GM18520 (cell line): ENCODE results near the gene LRRC36.

Experiments
- ATAC-seq: cut with Tn5 transposase; IDR thresholded peaks from one replicate; pipeline ENCODE4 v1.9.1; 2021; ENCODE audit not compliant: unreplicated experiment

The LRRC36 gene

DNA sequence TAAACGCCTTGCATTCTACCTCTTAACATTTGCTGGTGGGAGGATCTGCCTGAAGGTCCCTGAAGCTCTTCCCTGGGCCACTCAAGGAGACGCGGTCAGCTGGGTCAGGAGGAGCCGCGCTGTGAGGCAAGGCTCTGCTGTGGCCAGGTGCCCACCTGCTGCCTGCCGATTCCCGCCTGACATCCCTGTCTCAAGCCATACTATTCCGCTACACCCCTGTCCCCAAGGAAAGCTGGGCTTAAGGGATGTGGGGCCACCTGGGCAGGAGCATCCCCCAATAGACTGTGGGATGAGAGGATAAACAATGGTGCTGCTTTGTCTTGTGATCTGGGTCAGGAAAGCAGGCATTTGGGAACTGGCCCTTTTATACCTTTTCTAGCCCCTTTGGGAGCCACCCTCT lies 61.6 kb downstream of the LRRC36 start:
- no peak for ATAC-seq

DNA sequence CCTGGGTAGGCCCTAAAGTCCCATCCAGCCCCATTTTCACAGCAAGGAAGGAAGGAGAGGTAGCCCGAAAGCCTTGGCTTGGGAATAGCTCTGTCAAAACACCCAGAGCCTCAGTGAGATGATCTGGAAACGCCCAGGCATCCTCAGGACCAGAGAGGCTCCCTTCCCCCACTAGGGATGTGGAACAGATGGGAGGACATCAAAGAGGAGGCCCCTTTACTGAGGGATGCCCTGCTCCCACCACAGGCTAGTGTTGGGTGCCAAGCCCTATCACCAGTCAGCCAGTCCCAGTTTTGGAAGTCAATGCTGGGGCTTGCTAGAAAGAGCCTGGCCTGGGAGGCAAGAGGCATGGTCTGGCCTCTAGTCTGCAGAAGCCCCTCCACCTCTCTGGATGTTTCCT lies 62.0 kb downstream of the LRRC36 start:
- no peak for ATAC-seq

DNA sequence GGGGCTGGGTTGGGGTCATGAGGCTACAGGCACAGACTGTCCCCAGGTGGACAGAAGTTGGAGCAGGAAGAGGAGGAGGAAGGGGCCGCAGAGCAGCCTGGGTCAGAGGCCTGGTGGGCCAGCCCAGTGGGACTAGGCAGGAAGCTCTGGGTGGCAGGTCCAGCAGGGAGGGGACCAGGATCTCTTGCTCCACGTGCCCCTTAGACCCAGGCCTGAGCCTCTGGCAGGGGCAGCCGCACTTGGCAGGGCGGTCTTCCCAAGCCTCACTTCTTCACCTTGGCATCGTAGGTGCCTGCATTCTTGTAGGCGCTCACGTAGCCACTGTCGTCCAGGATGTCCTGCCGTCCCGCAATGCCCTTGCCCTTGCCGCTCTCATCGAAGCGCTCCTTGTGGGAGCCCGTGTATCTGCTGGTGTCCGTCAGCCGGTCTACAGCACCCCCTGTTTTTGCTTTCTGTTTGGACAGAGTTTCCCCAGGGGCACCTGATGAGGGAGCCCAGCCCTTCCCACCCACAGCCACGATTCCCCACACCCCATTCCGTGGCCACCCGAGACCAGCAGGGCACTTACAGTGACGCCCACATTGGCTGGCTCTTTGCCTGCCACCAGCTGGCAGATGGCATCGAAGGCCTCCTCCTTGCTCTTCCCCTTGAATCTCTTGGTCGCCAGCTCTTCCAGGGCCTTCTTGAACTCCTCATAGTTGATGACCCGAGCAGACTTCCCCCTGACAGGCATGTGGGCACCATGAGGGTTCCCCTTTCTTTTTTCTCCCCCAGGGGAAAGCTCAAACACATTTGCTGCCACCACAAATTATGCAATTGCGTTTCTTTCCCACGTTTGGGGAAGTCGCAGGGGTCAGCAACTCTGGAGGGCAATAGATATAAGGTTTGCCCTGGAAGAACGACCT lies 63.5 kb downstream of the LRRC36 start:
- no peak for ATAC-seq

DNA sequence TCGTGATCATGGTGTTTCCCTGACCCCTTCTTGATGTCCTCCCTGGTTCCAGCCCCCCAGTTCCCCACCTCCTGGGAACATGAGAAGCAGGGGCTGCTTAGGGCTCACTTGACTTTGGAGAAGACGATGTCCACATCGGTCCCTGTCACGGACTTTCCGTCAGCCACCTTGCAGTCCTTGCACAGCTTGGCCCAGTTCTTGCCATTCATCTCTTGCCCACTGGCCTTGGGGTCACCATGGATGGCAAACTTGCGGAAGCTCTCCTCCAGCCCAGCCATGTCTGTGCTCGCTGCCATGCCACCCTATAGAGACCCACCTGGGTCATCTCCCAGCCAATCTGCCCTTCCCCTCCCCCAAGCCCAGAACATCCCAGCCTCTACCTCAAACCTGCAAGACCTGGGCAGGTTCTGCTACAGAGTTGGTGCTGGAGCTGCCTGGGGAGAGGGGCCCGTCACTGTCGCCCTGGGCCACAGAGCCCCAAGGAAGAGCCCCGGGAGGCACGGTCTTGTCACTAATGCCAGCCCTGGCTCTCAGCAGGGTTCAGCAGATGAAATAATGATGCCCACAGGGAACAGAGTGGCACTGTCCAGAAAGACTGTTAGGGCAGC lies 64.3 kb downstream of the LRRC36 start:
- ATAC-seq: no peak

DNA sequence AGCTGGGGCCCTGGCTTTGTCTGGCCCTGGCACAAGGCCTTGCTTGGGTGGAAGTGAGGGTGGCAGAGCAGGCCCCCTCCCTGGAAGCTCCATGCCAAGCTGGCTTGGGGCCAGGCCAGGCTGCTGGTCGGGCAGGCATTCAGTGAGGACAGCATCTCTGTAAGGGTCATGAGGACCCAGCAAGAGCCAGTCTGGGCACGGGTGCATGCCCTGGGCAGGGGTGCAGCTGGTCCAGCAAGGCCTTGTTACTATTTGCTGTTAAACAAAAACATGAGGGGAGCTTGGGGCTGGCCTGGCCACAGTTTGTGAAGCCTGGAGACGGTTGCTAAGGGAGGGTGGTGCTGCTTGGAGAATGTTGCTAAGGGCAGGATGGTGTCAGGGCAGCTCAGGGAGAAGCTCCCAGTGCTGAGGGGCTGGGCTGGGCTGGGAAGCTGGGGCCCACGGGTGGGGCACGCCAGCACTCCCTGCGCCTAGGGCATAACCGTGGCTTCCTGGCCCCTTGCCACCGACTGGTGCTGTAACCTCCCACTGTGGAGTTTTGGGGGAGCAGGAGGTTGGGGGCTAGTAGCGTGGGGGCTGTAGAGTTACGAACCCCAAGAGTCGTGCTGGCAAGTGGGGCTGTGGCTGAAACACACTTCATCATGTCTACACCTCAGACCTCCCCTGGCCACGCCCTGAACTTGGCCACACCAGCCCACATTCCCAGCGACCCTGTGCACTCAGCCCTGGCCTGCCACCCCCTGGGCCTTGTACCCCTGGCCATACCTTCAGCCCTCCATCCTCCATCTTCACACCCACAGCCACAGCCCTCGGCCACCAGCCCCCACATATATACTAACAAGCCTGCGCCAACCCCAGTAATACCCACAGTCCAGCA lies 65.0 kb downstream of the LRRC36 start:
- no peak for ATAC-seq

DNA sequence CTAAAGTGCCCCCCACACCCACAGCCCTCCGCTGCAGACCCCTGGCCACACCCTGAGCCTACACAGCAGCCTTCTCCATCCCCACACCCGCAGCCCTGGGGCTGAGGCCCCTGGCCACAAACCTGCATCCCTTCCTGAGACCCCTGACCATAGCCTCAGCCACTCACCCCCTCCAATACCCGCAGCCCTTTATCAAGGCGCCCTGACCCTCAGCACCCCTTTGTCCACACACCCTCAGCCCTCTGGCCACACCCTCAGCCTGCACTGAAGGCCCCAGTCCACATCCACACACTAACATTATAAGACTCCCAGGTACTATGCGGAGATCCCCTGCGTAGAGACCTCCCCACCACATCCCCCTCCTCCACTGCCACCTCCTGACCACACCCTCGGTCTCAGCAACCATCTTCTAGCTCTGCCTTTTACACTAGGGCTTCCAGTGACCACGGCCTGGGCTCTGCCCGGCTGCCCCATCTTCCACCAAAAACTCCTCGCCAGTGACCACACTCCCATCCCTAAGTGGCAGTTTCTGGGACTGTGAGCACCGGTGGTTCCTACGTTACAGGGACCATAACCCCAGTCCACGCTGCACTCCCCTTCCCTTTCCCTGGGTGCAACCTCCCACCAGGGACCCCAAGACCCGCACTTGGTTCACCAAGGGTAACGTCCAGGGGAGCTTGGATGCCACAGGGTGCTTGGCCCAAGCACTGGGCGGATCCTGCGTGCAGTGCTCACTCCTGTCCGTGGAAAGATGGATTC lies 65.9 kb downstream of the LRRC36 start:
- no peak for ATAC-seq

DNA sequence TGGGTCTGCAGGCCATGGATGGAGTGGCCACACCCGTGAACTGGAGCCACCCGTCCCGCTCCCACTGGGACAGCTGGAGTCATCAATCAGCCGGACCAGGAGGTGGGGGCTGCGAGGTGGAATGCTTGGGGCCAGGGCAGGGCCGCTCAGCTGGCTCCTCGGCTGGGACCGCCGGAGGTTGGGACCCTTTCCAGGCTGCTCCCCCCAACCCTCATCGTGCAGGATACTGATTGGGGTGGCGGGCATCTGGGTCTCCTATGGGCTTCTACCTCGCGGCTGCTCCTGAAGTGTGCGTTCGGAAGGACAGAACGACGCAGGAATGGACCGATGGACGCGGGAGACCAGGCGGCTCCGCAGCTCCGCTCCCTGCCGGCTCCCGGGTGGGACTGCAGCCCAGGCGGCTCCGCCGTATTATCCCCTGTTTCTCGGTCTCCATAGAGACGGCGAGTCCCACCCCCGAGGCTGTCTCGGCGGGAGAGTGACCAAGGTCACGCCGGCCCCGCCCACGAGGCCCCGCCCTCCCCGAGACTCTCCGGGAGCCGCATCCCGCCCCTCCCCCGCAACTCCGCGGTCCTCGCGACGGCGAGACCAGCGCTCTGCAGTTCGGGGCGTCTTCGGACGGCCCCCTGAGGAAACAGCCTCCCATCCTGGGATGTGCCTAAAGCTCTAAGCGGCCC lies 66.6 kb downstream of the LRRC36 start, which contains the start of gene TPPP3:
Gene TPPP3 (minus strand): TSS at position 388 of the 677 bp plus-strand sequence. CDS start 2,387 bp downstream, outside the sequence.
- ATAC-seq: no peak

DNA sequence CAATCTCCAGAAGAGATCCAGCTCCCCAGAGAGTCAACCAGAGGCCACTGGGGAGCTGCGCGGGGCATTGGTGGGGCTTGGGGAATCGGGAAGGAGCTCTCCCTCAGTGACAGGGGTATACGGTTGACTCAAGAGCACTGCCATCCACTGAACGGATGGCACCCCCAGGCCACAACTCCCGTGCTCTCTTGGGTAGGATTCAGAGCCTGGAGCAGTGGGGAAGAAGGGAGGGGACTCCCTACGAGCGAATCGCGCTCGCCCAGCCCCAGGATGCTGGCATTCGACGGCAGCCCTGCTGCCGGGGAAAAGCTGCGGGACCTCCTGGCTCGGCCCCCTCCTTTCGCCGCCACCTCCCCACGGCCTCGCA lies 67.2 kb downstream of the LRRC36 start:
- ATAC-seq: no peak

DNA sequence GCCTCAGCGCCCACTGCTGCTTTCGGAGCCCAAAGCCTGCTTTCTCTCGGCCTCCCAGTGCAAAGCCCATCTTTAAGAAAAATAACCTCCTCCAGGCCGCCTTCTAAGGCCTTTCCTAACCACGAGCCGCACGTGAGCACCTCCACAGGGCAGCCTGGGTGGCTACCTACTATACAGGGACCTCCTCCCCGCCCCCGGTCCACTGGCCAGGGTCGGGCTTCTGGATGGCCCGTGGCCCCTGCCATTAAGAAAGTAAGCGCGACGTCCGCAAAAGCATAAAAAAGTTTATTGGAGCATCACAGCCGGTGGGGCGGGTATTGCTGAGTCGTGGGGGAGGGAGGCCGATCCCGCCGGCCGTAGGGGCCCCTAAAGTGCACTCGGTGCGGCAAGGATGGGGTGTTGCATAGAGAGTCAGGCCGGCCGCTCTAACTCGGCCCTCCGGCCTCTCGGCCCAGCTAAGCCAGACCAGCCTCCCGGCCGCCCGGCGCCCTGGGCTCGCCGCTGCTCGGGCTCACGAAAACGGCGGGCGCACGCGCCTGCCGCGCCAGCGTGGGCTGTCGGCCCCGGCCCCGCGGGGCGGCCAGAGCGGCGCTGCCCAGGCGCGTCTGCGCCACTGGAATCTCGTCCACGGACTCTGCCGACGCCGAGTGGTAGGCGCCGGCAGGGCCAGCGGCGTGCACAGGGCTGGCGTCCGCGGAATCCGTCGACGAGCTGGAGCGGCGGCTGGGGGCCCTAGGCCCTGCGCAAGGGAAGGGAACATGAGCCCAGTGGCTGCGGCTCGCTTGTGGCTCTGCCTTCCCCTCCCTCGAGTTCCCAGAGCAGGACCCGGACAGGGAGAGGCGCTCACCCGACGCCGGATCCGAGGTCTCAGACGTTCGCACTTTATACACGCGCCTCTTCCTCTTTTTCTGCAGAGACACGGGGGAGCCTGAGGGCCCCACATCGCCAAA lies 67.8 kb downstream of the LRRC36 start:
- ATAC-seq: no peak

DNA sequence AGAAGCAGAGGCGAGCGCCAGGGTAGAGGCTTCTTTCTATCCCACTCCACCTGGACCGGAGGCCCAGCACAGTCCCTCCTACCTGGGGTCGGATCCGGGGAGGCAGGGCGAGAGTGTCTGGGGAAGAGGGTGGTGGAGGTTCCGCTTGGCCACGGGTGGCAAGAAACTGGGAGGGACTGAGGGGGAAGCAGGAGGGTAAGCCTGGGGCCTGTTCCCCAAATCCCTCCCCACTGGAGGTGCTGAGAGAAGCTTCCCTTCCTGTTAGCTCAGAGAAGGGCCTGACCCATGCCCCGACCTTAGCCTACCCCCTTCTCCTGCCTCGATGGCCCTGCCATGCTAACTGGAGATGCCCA lies 68.5 kb downstream of the LRRC36 start:
- ATAC-seq: no peak

DNA sequence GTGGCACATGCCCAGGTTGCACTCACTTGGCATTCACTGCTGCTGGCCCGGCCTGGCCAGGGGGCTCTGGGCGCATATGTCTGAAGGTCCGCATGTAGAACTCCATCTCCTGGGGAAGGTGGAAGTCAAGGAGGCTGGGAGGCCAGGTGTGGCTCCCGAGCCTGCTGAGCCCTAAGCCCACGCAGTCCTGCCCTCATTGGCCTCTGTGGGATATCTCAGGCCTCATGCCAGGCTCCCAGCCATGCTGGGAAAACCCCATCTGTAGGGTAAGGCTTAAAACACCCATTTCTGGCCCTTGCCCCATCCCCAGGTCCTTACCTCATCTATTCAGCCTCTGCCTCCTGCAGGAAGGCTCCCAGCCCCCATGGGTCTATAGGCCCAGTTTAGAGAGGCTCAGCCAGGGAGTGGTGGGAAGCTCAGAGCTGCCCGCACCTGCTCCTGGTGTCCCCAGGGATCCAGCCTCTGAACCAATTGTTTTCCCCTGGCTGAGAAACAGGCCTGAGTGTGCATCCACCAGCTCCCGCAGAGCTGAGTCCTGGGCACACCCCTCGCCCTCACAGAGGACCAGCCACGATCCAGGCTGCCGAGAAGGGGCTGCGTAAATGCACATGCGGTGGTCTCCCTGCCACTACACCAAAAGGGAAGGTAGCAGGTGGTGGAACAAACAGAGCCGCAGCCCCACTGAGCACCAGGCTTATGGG lies 69.0 kb downstream of the LRRC36 start:
- no peak for ATAC-seq

DNA sequence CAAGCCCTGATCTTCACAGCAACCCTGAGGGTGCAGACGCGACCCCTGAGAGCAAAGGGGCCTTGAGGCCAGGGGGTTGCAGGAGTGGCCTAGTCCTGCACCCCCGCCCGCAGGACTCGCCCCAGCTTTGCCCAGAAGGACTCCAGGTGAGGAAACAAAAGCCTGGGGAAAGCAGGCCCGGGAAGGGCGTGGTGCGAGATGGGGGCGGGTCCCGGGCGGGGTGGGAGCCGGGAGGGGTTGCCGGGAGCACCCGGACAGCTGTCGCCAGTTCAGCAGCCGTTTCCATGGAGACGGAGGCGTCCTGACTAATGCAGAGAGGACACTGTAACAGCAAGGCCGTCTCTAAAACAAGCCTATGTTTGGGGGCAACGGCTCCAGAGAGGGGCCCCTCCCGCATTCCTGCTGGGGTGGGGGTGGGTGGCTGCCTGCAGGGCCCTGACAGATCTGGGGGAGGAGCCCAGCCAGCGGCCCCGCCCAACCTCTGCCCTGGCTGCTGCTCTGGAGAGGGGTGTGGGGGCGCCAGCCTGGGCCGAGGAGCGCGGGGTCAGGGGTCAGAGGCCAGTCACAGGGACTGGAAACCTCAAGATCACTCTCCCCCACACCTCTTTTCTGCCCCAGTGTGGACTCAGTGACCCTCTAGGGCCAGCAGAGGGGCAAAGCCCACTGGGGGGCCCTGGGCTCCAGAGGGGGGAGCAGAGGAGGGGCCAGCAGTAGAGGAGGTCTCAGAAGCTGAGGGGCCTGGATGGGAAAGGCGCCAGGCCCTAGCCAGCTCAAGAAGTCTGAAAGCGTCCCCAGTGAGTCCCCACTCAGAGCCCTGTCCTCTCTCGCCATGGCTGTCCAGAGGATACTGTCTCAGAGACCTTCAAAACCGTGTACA lies 69.8 kb downstream of the LRRC36 start:
- ATAC-seq: no peak

DNA sequence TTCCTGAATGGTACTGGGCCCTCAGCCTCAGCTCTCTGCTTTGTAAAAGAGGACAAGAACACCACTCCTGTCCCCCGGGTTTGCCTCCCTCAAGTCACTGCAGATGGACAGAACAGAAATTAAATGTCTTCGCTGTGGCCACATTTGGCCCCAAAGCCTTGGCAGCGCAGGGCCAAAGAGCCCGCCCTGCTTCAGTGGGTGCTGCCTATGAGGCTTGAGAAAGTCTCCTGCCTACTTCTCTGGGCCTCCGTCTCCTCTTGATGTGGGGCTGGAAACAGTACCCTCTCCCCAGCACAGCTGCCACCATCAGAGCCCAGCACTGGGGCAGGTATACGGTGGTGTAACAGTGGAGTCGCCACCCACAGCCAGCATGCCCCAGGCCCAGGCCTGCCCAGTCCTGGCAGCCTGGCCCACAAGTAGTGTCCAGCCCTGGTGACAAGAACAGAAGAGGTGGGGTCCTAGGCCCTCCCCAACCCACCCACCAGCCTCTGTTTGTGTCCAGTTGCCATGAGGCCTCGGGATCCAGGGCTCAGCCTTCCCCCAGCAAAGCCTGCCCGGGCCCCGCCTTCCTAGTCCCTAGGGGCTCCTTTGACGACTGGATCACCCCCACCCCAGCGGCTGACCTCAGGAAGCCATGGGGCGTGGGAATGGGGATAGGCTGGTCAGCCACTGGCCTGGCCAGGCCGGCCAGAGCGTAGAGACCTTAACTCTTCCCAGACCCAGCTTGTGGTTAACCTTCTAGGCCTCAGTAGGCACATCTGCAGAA lies 70.6 kb downstream of the LRRC36 start:
- ATAC-seq: no peak

DNA sequence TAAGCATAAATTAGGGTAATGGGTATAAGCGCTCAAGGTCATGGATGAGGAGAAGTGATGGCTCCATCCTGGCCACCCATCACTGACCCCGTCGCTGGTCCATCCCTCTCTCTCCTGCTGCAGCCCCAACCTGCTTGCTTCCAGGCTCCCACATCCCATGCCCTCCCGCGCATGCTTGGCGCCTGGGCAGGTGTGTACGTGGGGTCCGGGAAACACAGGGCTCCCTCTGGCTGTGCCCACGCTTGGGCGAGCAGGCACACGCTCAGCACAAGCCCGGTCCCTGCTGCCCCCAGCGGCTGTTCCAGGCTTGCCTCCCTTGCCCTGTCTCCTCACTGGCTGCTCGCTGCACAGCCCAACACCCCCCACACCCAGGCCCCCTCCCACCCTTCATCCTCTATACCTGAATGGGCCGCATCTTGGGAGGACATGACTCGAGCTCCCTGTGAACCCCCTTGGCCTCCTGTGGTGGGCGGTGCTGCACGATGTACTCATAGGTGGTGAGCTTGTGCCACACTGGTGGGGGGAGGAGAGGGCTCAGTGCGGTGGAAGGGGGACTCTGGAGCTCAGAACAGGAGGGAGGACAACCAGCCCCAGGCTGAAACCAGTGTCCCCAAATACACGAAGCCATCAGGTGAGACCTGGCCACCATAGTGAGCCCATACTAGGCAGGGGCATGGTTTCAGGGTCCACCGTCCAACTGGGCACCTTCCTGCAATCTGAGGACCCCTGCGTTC lies 71.4 kb downstream of the LRRC36 start:
- ATAC-seq: no peak

DNA sequence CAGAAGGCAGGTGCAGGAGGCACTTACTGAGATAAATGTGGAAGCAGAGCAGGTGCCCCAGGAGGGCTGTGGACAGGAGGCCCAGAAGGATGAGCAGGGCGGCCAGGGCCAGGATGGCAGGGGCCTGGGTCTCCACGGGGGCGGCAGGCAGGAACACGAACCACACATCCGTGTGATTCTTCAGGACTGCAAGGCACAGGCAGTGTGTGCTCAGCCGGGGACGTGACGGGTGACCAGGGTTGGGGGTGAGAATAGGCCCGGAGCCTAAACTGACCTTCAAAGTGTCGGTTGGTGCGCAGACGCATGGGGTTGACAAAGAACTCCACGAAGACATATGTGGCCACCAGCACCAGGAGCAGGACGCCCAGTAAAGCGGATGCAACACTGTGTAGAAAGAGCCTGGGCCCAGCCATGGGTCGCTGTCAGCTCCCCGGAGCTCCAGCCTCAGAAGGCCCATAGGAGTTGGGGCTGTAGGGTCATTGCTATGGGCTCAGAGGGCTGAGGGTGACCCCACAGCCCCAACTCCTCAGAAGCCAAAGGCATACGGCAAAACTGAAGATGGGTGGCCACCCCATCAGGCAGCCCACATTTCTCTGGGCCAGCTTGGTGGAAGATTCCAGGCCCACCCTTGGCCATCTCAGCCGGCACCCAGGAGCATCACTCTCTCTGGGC lies 72.1 kb downstream of the LRRC36 start:
- ATAC-seq: no peak
